H9 (cell line): Measurements from ENCODE around the gene NPDC1. TPM values are rescaled to one million over a fixed set of nuclear protein-coding genes. Genes with fewer than 3 reads are reported as not detected.

ENCODE experiments used
- DNase-seq: peaks from one replicate; pipeline ENCODE4 v3.0.0-alpha.2; 2017
- H2AFZ ChIP-seq: one replicate; pipeline ENCODE4 v1.6.1; 2013; ENCODE audit warnings: mild to moderate bottlenecking, low read length, control low read depth, moderate library complexity
- H2AK5ac ChIP-seq: 2 replicates; pipeline ENCODE4 v1.6.1; 2013; ENCODE audit warnings: low read length, control low read depth, mixed read lengths; ENCODE audit not compliant: insufficient read length
- H2BK120ac ChIP-seq: one replicate; pipeline ENCODE4 v1.6.1; 2013; ENCODE audit warnings: low read depth, mild to moderate bottlenecking, low read length, control low read depth, inconsistent platforms; ENCODE audit not compliant: poor library complexity, severe bottlenecking
- H2BK12ac ChIP-seq: 2 replicates; pipeline ENCODE4 v1.6.1; 2013; ENCODE audit warnings: low read length, control low read depth, mixed read lengths, low read depth; ENCODE audit not compliant: insufficient read length
- H2BK15ac ChIP-seq: 2 replicates; pipeline ENCODE4 v1.6.1; 2013; ENCODE audit warnings: low read depth, low read length, control low read depth
- H2BK20ac ChIP-seq: one replicate; pipeline ENCODE4 v1.6.1; 2013; ENCODE audit warnings: low read depth, mild to moderate bottlenecking, low read length, control low read depth, inconsistent platforms; ENCODE audit not compliant: poor library complexity, severe bottlenecking
- H2BK5ac ChIP-seq: 2 replicates; pipeline ENCODE4 v1.6.1; 2013; ENCODE audit warnings: low read length, control low read depth, mixed read lengths; ENCODE audit not compliant: insufficient read length
- H3K14ac ChIP-seq: 2 replicates; pipeline ENCODE4 v1.6.1; 2013; ENCODE audit warnings: low read length, control low read depth; ENCODE audit not compliant: insufficient read depth
- H3K18ac ChIP-seq: 2 replicates; pipeline ENCODE4 v1.6.1; 2013; ENCODE audit warnings: low read depth, mild to moderate bottlenecking, mixed read lengths, low read length, control low read depth; ENCODE audit not compliant: insufficient read length
- H3K23ac ChIP-seq: 2 replicates; pipeline ENCODE4 v1.6.1; 2013; ENCODE audit warnings: low read length, control low read depth, mixed read lengths, low read depth; ENCODE audit not compliant: insufficient read length
- H3K23me2 ChIP-seq: 2 replicates; pipeline ENCODE4 v1.6.1; 2013; ENCODE audit warnings: low read depth, mild to moderate bottlenecking, mixed read lengths, low read length, control low read depth; ENCODE audit not compliant: insufficient read length, poor library complexity, severe bottlenecking
- H3K27ac ChIP-seq: 2 replicates; pipeline ENCODE4 v1.5.1; 2013; ENCODE audit warnings: low read length, control low read depth, mixed read lengths, low read depth; ENCODE audit not compliant: insufficient read length
- H3K27me3 ChIP-seq: 2 replicates; pipeline ENCODE4 v1.6.1; 2013; ENCODE audit warnings: low read length, control low read depth, inconsistent platforms; ENCODE audit not compliant: insufficient read depth
- H3K4ac ChIP-seq: 2 replicates; pipeline ENCODE4 v1.6.1; 2013; ENCODE audit warnings: low read depth, mild to moderate bottlenecking, control low read depth, inconsistent platforms, low read length, moderate library complexity
- H3K4me1 ChIP-seq: 2 replicates; pipeline ENCODE4 v1.6.1; 2013; ENCODE audit warnings: low read length, control low read depth, inconsistent platforms; ENCODE audit not compliant: insufficient read depth
- H3K4me2 ChIP-seq: 2 replicates; pipeline ENCODE4 v1.6.1; 2013; ENCODE audit warnings: low read length, control low read depth, mixed read lengths; ENCODE audit not compliant: insufficient read length, insufficient read depth
- H3K56ac ChIP-seq: 2 replicates; pipeline ENCODE4 v1.6.1; 2013; ENCODE audit warnings: low read depth, mild to moderate bottlenecking, mixed read lengths, low read length, control low read depth; ENCODE audit not compliant: insufficient read length
- H3K79me1 ChIP-seq: 2 replicates; pipeline ENCODE4 v1.6.1; 2013; ENCODE audit warnings: low read depth, mild to moderate bottlenecking, moderate library complexity, low read length, control low read depth, inconsistent platforms; ENCODE audit not compliant: insufficient read depth, poor library complexity, severe bottlenecking
- H3K79me2 ChIP-seq: 2 replicates; pipeline ENCODE4 v1.6.1; 2013; ENCODE audit warnings: low read length, control low read depth, inconsistent platforms; ENCODE audit not compliant: insufficient read depth
- H3K9ac ChIP-seq: 2 replicates; pipeline ENCODE4 v1.6.1; 2013; ENCODE audit warnings: low read length, control low read depth, mixed read lengths; ENCODE audit not compliant: insufficient read length; ENCODE audit errors: extremely low read depth
- H3K9me3 ChIP-seq: one replicate; pipeline ENCODE4 v1.6.1; 2013; ENCODE audit warnings: low read depth, low read length, inconsistent platforms; ENCODE audit not compliant: control insufficient read depth
- H3T11ph ChIP-seq: one replicate; pipeline ENCODE4 v1.6.1; 2013; ENCODE audit warnings: mild to moderate bottlenecking, low read length, control low read depth, inconsistent platforms
- H4K20me1 ChIP-seq: one replicate; pipeline ENCODE4 v1.6.1; 2013; ENCODE audit not compliant: control insufficient read depth, insufficient read length, insufficient read depth
- H4K5ac ChIP-seq: 2 replicates; pipeline ENCODE4 v1.6.1; 2013; ENCODE audit warnings: low read depth, mild to moderate bottlenecking, mixed read lengths, low read length, control low read depth; ENCODE audit not compliant: insufficient read length
- H4K8ac ChIP-seq: replicated peaks from 2 replicates; pipeline ENCODE4 v1.6.1; 2013; ENCODE audit warnings: low read length, control low read depth, mixed read lengths, low read depth; ENCODE audit not compliant: insufficient read length
- H4K91ac ChIP-seq: 2 replicates; pipeline ENCODE4 v1.6.1; 2013; ENCODE audit warnings: low read depth, mild to moderate bottlenecking, moderate library complexity, mixed read lengths, low read length, control low read depth; ENCODE audit not compliant: insufficient read length
- H3K27ac Mint-ChIP-seq, 3 experiments: 2 replicates in 2 of 3; 3 replicates in 1 of 3; pipeline ENCODE4 v1.8.0; 2020 to 2021; ENCODE audit warnings: mixed read lengths in 3 of 3, mild to moderate bottlenecking in 1 of 3, moderate library complexity in 1 of 3
- H3K27me3 Mint-ChIP-seq: 2 replicates; pipeline ENCODE4 v1.8.0; 2021; ENCODE audit warnings: low read depth, mild to moderate bottlenecking, moderate library complexity, mixed read lengths
- H3K36me3 Mint-ChIP-seq, 3 experiments: 2 replicates in 2 of 3; 3 replicates in 1 of 3; pipeline ENCODE4 v1.8.0; 2020 to 2021; ENCODE audit warnings: low read depth in 3 of 3, mixed read lengths in 3 of 3; ENCODE audit not compliant: insufficient read depth in 1 of 3
- H3K4me1 Mint-ChIP-seq, 2 experiments: 2 replicates each; pipeline ENCODE4 v1.8.0; 2020; ENCODE audit warnings: mixed read lengths in 2 of 2
- H3K4me3 Mint-ChIP-seq, 2 experiments: 2 replicates in 1 of 2; 3 replicates in 1 of 2; pipeline ENCODE4 v1.8.0; 2020 to 2021; ENCODE audit warnings: mild to moderate bottlenecking in 2 of 2, mixed read lengths in 2 of 2, moderate library complexity in 1 of 2
- H3K9me3 Mint-ChIP-seq, 2 experiments: 2 replicates in 1 of 2; 3 replicates in 1 of 2; pipeline ENCODE4 v1.8.0; 2020; ENCODE audit warnings: mild to moderate bottlenecking in 2 of 2, mixed read lengths in 2 of 2, moderate library complexity in 1 of 2
- CTCF ChIP-seq: fragments of 200-600 bp; sonication (generic); conservative IDR thresholded peaks from 3 replicates; pipeline ENCODE4 v1.8.0; 2021; ENCODE audit warnings: antibody characterized with exemption, mild to moderate bottlenecking
- WGBS: extraction: QIAGEN DNeasy Blood & Tissue Kit; methylation state at CpG from one replicate; pipeline ENCODE4 v1.1.7; 2013; ENCODE audit warnings: missing lambda C conversion rate, low lambda C conversion rate, mixed read lengths; ENCODE audit not compliant: insufficient read length; ENCODE audit errors: extremely low coverage; 5-methylcytosine and 5-hydroxymethylcytosine counted together
- total RNA-seq: library from RNA; stranded (reverse); gene quantifications from 2 replicates; pipeline ENCODE4 v1.2.1, GENCODE V29; 2021

Gene NPDC1
- total RNA-seq, 1 experiment from 2014 or later, result 57.6 TPM

DNA sequence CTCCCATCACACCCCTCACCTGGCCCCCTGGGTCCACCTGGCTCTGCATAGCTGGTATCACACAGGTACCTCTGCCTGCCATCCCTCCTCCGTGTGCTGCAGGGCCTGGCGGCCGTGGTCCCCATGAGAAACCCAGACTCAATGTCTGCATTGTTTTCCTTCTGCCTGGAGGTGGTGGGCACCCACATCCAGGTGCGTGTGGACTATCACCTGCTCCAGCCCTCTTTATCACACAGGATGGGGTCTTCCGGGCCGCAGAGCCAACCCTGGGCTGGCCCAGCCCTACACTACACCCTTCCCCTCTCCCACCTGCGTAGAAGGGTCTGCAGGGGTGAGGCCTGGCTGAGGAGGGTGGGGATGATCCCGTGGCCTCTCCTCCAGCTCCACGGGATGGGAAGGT lies 7.1 kb downstream of the NPDC1 start:
- Histone ChIP-seq H2BK5ac (no peak overlapping the region), H3K9ac (no peak overlapping the region), H4K91ac (no peak overlapping the region), H3K79me1 (no peaks in the 10 kb centered on the region), H4K20me1 (no peaks in the 10 kb centered on the region), H3K4me2 (no peak overlapping the region), H2AFZ (no peak overlapping the region), H3K23me2 (no peaks in the 10 kb centered on the region), H4K5ac (no peak overlapping the region), H3K9me3 (no peaks in the 10 kb centered on the region), H3K27me3 (no peaks in the 10 kb centered on the region), H3T11ph (no peak overlapping the region), H3K23ac (no peak overlapping the region), H2BK15ac (no peak overlapping the region), H2BK20ac (no peak overlapping the region), H3K4ac (no peak overlapping the region), H2AK5ac (no peak overlapping the region), H3K4me1 (no peaks in the 10 kb centered on the region), H4K8ac (no peak overlapping the region), H3K14ac (no peak overlapping the region), H2BK12ac (no peak overlapping the region), H3K27ac (no peak overlapping the region), H3K79me2 (no peaks in the 10 kb centered on the region; the same call in 1 of the 2 replicates), H3K18ac (no peak overlapping the region), H2BK120ac (no peak overlapping the region), H3K56ac (no peak overlapping the region)
- no peaks in the 10 kb centered on the region; a peak in 1 of 4 replicates for H3K4me1 Mint-ChIP-seq
- no peaks in the 10 kb centered on the region for H3K9me3 Mint-ChIP-seq
- H3K27ac Mint-ChIP-seq, result no peak overlapping the region
- no peak for TF ChIP-seq CTCF
- H3K4me3 Mint-ChIP-seq, result no peak overlapping the region
- DNase-seq, result no peak
- H3K27me3 Mint-ChIP-seq, result peaks cover 7% of the 10 kb centered on the region
- WGBS, result no CpG with 5 or more reads among the region's 9 CpGs
- H3K36me3 Mint-ChIP-seq, result peaks cover 0 to 14% (median 5%) of the 10 kb centered on the region in 3 experiments; a peak in 5 of 7 replicates
